ENCODE results near the gene CHTOP. TPM values are rescaled to one million over a fixed set of nuclear protein-coding genes. Genes with fewer than 3 reads are reported as not detected.
"Not testable (repeated sequence)": the region's sequence is repeated elsewhere in the genome, so short reads cannot be mapped to it uniquely, and the experiment has no call there.

CHTOP gene
- total RNA-seq, 1 experiment from 2014 or later: 61.0 TPM

DNA sequence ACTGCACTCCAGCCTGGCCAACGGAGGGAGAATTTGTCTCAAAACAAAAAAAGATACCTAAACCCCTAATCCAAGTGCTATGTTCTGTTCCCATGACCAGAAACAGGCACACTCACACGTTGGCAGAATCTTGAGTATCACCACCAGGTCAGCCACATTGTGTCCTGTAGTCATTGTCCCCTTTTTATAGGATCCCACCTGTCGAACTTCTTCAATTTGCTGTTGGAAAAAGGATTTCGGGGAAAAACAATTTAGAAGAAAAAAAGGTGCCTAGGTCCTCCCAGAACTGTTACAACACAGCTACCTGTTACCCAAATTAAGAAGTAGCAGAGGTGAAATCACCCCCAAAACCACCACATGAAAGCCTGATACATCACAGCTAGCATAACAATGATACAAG, 33.6 kb downstream of the CHTOP start:
- no peak for DNase-seq
- Histone ChIP-seq H3K27me3 (no peaks in the 10 kb centered on the region), H3K36me3 (peaks cover 82% of the 10 kb centered on the region), H3K9me3 (no peaks in the 10 kb centered on the region), H3K4me3 (no peak overlapping the region)

DNA sequence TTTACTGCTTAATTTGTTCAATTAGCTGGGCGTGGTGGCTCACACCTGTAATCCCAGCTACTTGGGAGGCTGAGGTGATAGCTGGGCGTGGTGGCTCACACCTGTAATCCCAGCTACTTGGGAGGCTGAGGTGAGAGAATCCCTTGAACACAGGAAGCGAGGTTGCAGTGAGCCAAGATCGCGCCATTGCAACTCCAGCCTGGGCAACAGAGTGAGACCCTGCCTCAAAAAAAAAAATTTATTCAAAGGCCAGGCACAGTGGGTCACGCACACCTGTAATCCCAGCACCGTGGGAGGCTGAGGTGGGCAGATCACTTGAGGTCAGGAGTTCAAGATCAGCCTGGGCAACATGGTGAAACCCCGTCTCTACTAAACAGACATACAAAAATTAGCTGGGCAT, 34.8 kb downstream of the CHTOP start:
- H3K9me3 ChIP-seq, H3K4me3 ChIP-seq, DNase-seq, H3K27me3 ChIP-seq: not testable (repeated sequence)
- H3K36me3 ChIP-seq: peaks cover 70% of the 10 kb centered on the region

GRCh38 chr1:153669606-153670005, 35.7 kb downstream of the CHTOP start:
- Histone ChIP-seq H3K36me3 (peaks cover 60% of the 10 kb centered on the region), H3K4me3 (peak overlapping the region; percentile 80), H3K9me3 (no peaks in the 10 kb centered on the region), H3K27me3 (no peaks in the 10 kb centered on the region)
- DNase-seq: no peak

DNA sequence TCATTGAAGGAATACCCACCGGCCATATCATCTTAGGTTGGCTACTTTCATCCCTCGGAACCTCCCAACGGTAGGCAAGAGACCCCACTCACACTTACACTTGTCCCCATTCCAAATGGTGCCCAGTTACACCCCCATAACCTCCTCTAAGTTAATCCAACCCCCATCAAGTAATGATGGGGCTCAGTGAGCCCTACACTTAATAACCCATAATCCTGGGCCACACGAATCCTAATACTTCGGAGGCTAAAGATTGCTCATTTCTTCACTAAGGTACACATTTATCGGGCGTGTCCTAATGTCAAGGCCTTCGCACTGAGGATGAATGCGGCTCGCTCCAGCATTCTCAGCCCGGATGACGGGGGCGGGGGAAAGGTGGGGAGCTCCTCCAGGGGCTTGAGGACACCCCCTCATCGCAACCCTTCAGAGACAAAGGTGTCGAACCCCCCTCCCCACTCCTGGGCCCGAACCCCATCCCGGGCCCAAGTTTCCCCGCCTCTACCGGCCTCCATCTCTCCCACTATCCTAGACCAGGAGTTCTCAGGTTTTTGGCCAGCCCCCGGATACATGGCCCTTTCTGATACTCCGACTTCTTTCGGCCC, 36.5 kb downstream of the CHTOP start:
- DNase-seq: no peak
- no peaks in the 10 kb centered on the region for H3K9me3 ChIP-seq
- no peaks in the 10 kb centered on the region for H3K27me3 ChIP-seq
- peak overlapping the region; percentile 80 for H3K4me3 ChIP-seq
- peaks cover 53% of the 10 kb centered on the region for H3K36me3 ChIP-seq

DNA sequence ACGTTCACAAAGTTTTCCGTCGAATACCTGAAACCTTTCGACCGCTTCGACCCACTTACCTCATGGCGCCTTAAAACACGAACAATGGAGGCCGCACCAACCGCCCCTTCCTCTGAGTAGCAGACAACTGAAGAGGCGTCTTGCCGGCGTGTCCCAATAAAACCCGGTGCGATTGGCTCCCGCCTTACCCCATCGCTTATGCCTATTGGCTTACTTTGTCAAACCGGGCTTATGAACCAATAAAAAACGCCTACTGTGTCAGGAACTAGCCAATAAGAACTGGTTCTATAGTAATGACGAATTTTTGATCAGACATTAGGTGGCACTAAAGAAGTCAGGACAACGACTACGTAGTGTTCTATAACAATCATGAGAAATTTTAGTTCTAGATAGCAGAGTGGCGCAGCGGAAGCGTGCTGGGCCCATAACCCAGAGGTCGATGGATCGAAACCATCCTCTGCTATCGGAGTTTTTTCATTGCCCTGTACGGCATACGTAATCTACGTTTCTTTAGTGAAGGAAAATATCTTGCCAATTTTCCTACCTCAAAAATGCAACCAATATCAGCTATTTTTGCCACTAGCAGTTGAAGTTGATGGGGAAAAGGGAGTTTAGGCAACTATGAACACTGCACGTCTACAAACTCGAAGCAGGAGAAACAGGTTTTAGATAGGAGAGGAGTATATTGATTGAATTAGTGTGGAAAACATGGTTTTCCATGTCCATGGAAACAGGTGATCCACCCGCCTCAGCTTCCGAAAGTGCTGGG, 37.2 kb downstream of the CHTOP start, which contains the start of gene ILF2:
Gene ILF2 (minus strand): TSS at position 135 of the 769 bp plus-strand sequence. CDS start 71 bp downstream, at position 64.
- H3K9me3 ChIP-seq: no peaks in the 10 kb centered on the region
- peak within 1 kb of the TSS; percentile 80 for H3K4me3 ChIP-seq
- DNase-seq: peak; percentile 98
- no peaks in the 10 kb centered on the region for H3K27me3 ChIP-seq
- peaks cover 46% of the 10 kb centered on the region for H3K36me3 ChIP-seq

GRCh38 chr1:153671628-153672353, 37.9 kb downstream of the CHTOP start:
- H3K27me3 ChIP-seq, H3K9me3 ChIP-seq: not testable (repeated sequence)
- DNase-seq: peak; percentile 82
- peak overlapping the region; percentile 57 for H3K4me3 ChIP-seq
- peaks cover 39% of the 10 kb centered on the region for H3K36me3 ChIP-seq

DNA sequence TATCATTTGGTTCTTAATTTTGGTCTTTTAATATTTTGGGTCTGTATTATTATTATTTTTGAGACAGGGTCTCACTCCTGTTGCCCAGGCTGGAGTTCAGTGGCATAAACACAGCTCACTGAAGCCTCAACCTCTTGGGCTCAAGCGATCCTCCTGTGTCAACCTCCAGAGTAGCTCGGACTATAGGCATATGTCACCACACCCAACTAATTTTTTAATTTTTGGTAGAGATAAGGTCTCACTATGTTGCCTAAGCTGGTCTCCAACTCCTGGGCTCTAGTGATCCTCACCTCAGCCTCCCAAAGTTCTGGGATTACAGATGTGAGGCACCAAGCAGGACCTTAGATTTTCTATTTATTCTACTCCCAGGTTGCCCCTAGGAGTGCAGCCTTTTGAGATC, 39.6 kb downstream of the CHTOP start:
- H3K36me3 ChIP-seq: peaks cover 21% of the 10 kb centered on the region
- no peaks in the 10 kb centered on the region for H3K9me3 ChIP-seq
- H3K27me3 ChIP-seq: peaks cover 4% of the 10 kb centered on the region; the same call in 1 of the 2 replicates
- H3K4me3 ChIP-seq: no peak overlapping the region
- no peak for DNase-seq

- DNase-seq: peak; percentile 40
- no peaks in the 10 kb centered on the region for H3K9me3 ChIP-seq
- H3K4me3 ChIP-seq: peak overlapping the region; percentile 39
- no peaks in the 10 kb centered on the region for H3K36me3 ChIP-seq
- peaks cover 21% of the 10 kb centered on the region for H3K27me3 ChIP-seq
Measured at GRCh38 chr1:153677718-153678518, 44.1 kb downstream of the CHTOP start.

DNA sequence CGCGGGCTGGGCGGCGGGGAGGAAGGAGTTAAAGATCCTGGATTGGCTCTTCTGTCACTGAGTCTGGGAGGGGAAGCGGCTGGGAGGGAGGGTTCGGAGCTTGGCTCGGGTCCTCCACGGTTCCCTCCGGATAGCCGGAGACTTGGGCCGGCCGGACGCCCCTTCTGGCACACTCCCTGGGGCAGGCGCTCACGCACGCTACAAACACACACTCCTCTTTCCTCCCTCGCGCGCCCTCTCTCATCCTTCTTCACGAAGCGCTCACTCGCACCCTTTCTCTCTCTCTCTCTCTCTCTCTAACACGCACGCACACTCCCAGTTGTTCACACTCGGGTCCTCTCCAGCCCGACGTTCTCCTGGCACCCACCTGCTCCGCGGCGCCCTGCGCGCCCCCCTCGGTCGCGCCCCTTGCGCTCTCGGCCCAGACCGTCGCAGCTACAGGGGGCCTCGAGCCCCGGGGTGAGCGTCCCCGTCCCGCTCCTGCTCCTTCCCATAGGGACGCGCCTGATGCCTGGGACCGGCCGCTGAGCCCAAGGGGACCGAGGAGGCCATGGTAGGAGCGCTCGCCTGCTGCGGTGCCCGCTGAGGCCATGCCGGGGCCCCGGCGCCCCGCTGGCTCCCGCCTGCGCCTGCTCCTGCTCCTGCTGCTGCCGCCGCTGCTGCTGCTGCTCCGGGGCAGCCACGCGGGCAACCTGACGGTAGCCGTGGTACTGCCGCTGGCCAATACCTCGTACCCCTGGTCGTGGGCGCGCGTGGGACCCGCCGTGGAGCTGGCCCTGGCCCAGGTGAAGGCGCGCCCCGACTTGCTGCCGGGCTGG, 44.9 kb downstream of the CHTOP start, which contains the start of gene NPR1:
Gene NPR1 (plus strand): TSS at position 170 of the 818 bp plus-strand sequence. CDS start 421 bp downstream, at position 591.
- DNase-seq: peak; percentile 66
- H3K9me3 ChIP-seq: no peaks in the 10 kb centered on the region
- H3K27me3 ChIP-seq: peaks cover 21% of the 10 kb centered on the region
- H3K4me3 ChIP-seq: peak within 1 kb of the TSS; percentile 39
- H3K36me3 ChIP-seq: no peaks in the 10 kb centered on the region

DNA sequence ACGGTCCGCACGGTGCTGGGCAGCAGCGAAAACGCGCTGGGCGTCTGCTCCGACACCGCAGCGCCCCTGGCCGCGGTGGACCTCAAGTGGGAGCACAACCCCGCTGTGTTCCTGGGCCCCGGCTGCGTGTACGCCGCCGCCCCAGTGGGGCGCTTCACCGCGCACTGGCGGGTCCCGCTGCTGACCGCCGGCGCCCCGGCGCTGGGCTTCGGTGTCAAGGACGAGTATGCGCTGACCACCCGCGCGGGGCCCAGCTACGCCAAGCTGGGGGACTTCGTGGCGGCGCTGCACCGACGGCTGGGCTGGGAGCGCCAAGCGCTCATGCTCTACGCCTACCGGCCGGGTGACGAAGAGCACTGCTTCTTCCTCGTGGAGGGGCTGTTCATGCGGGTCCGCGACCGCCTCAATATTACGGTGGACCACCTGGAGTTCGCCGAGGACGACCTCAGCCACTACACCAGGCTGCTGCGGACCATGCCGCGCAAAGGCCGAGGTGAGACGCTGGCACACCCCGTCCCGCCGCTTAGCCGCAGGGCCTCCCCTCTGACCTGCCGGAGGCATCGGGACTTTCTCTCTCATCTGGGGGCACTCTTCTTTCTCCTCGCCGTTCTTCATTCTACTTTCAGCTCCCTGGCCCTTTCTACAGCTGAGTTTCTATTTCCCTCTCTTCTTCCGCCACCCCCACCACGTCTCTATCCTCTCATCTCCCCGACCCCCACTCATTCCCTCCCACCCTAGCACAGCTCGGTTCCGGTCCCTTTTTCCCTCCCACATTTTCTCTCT, 45.7 kb downstream of the CHTOP start:
- Histone ChIP-seq H3K4me3 (peak overlapping the region; percentile 39), H3K36me3 (no peaks in the 10 kb centered on the region), H3K27me3 (peaks cover 21% of the 10 kb centered on the region), H3K9me3 (no peaks in the 10 kb centered on the region)
- no peak for DNase-seq

DNA sequence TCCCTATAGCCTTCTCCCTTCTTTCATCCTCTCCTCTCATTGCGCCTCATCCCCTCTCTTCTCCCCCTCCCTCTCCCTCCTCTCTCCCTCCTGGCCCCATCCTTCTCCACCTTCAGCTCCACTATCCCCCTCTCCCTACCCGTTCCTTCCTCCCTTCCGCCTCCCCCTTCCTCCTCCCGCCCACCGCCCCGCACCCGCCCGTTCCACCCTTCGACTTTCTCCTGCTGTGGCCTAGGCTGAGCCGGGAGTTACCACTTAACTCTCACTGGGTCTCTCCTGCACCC, 46.2 kb downstream of the CHTOP start:
- H3K36me3 ChIP-seq: no peaks in the 10 kb centered on the region
- H3K27me3 ChIP-seq: peaks cover 21% of the 10 kb centered on the region
- no peak for DNase-seq
- no peak overlapping the region for H3K4me3 ChIP-seq
- H3K9me3 ChIP-seq: no peaks in the 10 kb centered on the region

DNA sequence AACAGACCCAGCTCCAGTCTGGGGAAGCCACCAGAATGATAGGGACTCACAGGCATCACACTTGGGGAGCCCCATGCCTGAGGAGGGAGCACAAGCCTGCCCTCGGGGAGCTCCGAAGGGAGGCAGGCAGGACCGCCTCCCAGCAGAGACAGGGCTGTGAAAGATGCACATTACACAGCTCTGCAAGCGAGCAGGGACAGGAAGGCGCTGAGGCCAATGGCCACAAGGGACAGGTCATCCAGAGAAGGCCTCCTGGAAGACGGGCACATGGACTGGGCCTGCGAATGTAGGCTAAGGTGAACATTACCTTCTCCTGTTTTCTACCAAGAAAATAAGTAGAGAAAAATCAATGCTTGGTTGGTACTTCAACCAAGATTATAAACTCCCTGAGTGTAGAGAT, 48.9 kb downstream of the CHTOP start:
- H3K27me3 ChIP-seq: peaks cover 21% of the 10 kb centered on the region
- no peak for DNase-seq
- no peaks in the 10 kb centered on the region for H3K36me3 ChIP-seq
- H3K4me3 ChIP-seq: no peak overlapping the region
- no peaks in the 10 kb centered on the region for H3K9me3 ChIP-seq

DNA sequence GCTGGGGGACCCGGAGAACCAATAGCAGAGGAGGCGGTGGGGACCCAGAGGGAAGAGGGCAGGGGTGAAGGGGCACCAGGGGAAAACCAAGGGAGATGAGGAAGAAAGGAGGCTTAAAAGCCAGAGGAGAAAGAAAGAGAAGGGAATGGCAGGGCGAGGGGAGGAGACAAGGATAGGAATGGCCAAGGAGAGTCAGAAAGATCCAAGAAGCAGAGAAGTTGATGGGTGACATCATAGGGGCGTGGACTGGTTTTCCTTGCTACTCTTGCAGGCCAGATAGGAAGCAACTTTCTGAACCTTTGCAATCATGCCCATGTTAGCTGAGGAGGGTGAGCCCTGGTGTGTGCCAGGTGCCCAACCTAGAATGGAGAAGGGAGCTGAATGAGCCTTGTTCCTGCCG, 50.0 kb downstream of the CHTOP start:
- Histone ChIP-seq H3K36me3 (no peaks in the 10 kb centered on the region), H3K4me3 (no peak overlapping the region), H3K9me3 (no peaks in the 10 kb centered on the region), H3K27me3 (peaks cover 14% of the 10 kb centered on the region)
- DNase-seq: peak; percentile 38

- H3K4me3 ChIP-seq: no peak overlapping the region
- peaks cover 4% of the 10 kb centered on the region; the same call in 1 of the 2 replicates for H3K27me3 ChIP-seq
- DNase-seq: no peak
Measured at GRCh38 chr1:153684892-153685291, 51.0 kb downstream of the CHTOP start.

More at GRCh38 chr1:153684892-153685291, 51.0 kb downstream of the CHTOP start:
- Histone ChIP-seq H3K36me3 (no peaks in the 10 kb centered on the region), H3K9me3 (no peaks in the 10 kb centered on the region)
